Spinal cord (tissue), 10 donors: ENCODE results near the gene TMEM238L. TPM values are rescaled to one million over a fixed set of nuclear protein-coding genes. Genes with fewer than 3 reads are reported as not detected.

Source experiments
- DNase-seq, 6 donors: peaks; one replicate each; pipeline versions ENCODE4 v3.0.0 to v3.0.0-alpha.2; 2013 to 2015; ENCODE audit warnings: low spot score in 6 of 6, low read depth in 4 of 6
- H3K27ac ChIP-seq: one replicate; pipeline ENCODE4 v1.5.1; 2013; ENCODE audit warnings: low read depth, low read length, control low read depth
- H3K27me3 ChIP-seq: one replicate; pipeline ENCODE4 v1.6.1; 2013; ENCODE audit warnings: low read length; ENCODE audit not compliant: control insufficient read depth, insufficient read depth
- H3K36me3 ChIP-seq: one replicate; pipeline ENCODE4 v1.6.1; 2013; ENCODE audit warnings: low read length; ENCODE audit not compliant: control insufficient read depth, insufficient read depth
- H3K4me1 ChIP-seq: one replicate; pipeline ENCODE4 v1.6.1; 2013; ENCODE audit warnings: low read length; ENCODE audit not compliant: control insufficient read depth, insufficient read depth
- H3K4me3 ChIP-seq: one replicate; pipeline ENCODE4 v1.5.1; 2013; ENCODE audit warnings: low read depth, low read length, control low read depth
- H3K9me3 ChIP-seq: one replicate; pipeline ENCODE4 v1.6.1; 2013; ENCODE audit warnings: low read length; ENCODE audit not compliant: control insufficient read depth, insufficient read depth
- WGBS: methylation state at CpG from one replicate; pipeline ENCODE4 v1.1.5; 2013; ENCODE audit warnings: missing lambda C conversion rate; ENCODE audit not compliant: insufficient coverage; 5-methylcytosine and 5-hydroxymethylcytosine counted together
- polyA plus RNA-seq, 2 donors: library from polyadenylated mRNA; unstranded; fragments of 120-200 nt; gene quantifications; one replicate each; pipeline ENCODE4 v1.2.1, GENCODE V29; 2013; ENCODE audit not compliant: insufficient read length in 2 of 2
- total RNA-seq, 2 donors: library from RNA; depleted of rRNA in 1 of 2; stranded (reverse); fragments of 120-200 nt in 1 of 2; fragments of >200 nt in 1 of 2; gene quantifications; one replicate each; pipeline versions ENCODE4 v1.2.3 to v1.2.4, GENCODE V29; 2013 to 2014
- donor health status: healthy.

Gene TMEM238L
- total and polyA plus RNA-seq, 4 donors, result 0.30 TPM; not detected in 3

DNA sequence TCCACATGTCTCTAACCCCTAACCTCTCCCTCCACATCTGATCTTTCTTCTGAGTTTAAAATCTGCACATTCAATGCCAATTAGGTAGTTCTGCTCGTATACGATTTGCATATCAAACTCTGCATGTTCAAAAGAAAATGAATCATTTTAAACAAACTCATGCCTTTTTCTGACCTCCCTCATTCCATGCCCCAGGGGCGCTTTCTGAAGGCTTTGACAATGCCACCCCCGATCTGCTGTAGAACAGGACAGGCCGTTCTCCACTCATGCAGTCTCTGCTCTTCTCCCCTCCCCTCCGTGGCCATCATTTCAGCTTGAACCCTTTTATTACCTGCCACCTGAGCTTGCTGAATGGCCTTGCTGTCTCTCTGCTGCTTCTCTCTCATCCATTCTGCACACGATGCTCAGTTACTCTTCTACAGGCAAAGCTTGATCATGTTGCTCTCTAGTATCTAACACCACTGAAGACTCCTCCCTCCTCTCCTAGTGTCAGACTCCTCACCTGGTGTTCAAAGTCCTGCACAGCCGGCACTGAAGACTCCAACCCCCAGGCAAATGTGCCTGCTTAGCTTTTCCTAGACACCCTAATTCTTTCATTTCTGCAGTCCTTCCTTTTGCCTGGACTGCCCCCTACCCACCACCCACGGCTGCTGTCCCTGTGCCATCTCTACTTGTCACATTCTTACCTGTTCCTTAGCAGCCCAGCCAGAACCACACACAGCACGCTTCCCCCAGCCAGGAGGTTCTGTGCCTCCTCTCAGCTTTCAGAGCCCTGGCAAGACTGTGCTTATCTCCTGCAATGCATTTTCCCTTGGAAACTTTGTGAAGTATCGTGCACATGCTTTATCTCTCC, 6.2 kb downstream of the TMEM238L start:
- H3K27ac ChIP-seq, result no peak overlapping the region
- H3K4me3 ChIP-seq, result no peak overlapping the region
- peaks cover 23% of the 10 kb centered on the region for H3K4me1 ChIP-seq
- H3K9me3 ChIP-seq, result no peaks in the 10 kb centered on the region
- no peak for DNase-seq
- H3K36me3 ChIP-seq, result no peaks in the 10 kb centered on the region
- no peaks in the 10 kb centered on the region for H3K27me3 ChIP-seq
- 62% methylated on average over 10 of the region's 11 CpGs for WGBS

- H3K27me3 ChIP-seq, result no peaks in the 10 kb centered on the region
- 73% methylated on average over 3 of the region's 4 CpGs for WGBS
- H3K9me3 ChIP-seq, result no peaks in the 10 kb centered on the region
- no peak overlapping the region for H3K4me3 ChIP-seq
- no peaks in the 10 kb centered on the region for H3K36me3 ChIP-seq
- peaks cover 23% of the 10 kb centered on the region for H3K4me1 ChIP-seq
- peak in 1 of 6 donors; percentile 81 for DNase-seq
- no peak overlapping the region for H3K27ac ChIP-seq
Observed at GRCh38 chr17:10793816-10794215, 10.1 kb downstream of the TMEM238L start.

- DNase-seq, result no peak
- WGBS, result 97% methylated on average over 6 of the region's 7 CpGs
- no peak overlapping the region for H3K4me3 ChIP-seq
- H3K4me1 ChIP-seq, result peaks cover 19% of the 10 kb centered on the region
- no peaks in the 10 kb centered on the region for H3K27me3 ChIP-seq
- H3K9me3 ChIP-seq, result no peaks in the 10 kb centered on the region
- no peaks in the 10 kb centered on the region for H3K36me3 ChIP-seq
- no peak overlapping the region for H3K27ac ChIP-seq
Observed at GRCh38 chr17:10793256-10793655, 10.6 kb downstream of the TMEM238L start.

DNA sequence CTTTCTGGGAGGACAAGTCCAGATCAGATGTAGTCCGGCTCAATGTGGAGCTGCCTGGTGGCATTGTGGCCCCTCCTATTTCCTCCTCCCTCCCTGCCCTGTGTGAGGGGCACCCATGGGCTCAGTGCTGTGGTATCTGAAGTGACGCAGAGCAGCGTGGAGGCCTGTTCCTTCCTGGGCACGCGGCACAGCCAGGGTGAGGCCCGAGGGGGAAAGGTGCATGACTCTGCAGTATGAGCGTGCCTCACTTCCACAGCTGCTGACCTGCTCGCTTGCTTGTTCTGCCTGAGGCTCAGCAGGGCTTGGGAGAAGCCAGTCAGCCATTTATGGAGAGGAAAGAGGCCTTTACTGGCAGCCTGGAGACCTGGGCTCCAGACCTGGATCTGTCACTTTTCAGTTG, 11.7 kb downstream of the TMEM238L start:
- H3K36me3 ChIP-seq, result no peaks in the 10 kb centered on the region
- no peak for DNase-seq
- H3K4me1 ChIP-seq, result peaks cover 10% of the 10 kb centered on the region
- H3K27me3 ChIP-seq, result no peaks in the 10 kb centered on the region
- no peaks in the 10 kb centered on the region for H3K9me3 ChIP-seq
- 82% methylated on average over 8 of the region's 8 CpGs for WGBS
- no peak overlapping the region for H3K4me3 ChIP-seq
- H3K27ac ChIP-seq, result no peak overlapping the region

GRCh38 chr17:10790491-10791401, 13.2 kb downstream of the TMEM238L start:
- no peaks in the 10 kb centered on the region for H3K27me3 ChIP-seq
- peak in 1 of 6 donors; percentile 60 for DNase-seq
- no peaks in the 10 kb centered on the region for H3K36me3 ChIP-seq
- peaks cover 10% of the 10 kb centered on the region for H3K4me1 ChIP-seq
- no peak overlapping the region for H3K4me3 ChIP-seq
- H3K27ac ChIP-seq, result no peak overlapping the region
- H3K9me3 ChIP-seq, result no peaks in the 10 kb centered on the region
- 62% methylated on average over 3 of the region's 9 CpGs for WGBS

DNA sequence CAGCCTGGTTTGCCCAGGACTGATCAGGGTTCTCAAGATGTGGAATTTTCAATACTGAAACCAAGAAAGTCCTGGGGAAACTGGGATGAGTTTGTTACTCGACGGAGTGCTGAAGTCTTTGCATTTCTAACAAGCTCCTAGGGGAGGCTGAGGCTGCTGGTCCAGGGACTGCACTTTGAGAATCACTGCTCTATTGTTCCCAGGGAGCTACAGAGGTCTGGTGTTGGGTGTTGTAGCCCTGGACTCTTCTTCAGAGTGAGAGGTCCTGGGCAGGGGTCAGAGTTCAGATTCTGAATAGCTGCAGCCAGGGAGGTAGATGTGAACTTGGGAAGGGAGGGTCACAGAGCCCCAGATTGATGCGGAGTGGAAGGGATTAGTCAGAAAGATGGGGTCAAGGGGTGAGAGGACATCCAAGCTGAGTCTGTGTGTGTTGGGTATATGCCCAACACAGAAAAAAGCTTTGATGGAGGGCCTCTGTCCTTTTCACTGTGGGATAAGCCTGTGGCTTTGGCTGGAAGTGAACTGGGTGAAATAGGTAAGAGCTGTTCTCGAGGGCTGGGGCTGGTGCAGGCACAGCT, 14.1 kb downstream of the TMEM238L start:
- Histone ChIP-seq H3K27ac (no peak overlapping the region), H3K9me3 (no peaks in the 10 kb centered on the region), H3K4me1 (peaks cover 10% of the 10 kb centered on the region), H3K36me3 (no peaks in the 10 kb centered on the region), H3K27me3 (no peaks in the 10 kb centered on the region), H3K4me3 (no peak overlapping the region)
- DNase-seq, result peak in 1 of 6 donors; percentile 39
- WGBS, result 54% methylated on average over 4 of the region's 4 CpGs

DNA sequence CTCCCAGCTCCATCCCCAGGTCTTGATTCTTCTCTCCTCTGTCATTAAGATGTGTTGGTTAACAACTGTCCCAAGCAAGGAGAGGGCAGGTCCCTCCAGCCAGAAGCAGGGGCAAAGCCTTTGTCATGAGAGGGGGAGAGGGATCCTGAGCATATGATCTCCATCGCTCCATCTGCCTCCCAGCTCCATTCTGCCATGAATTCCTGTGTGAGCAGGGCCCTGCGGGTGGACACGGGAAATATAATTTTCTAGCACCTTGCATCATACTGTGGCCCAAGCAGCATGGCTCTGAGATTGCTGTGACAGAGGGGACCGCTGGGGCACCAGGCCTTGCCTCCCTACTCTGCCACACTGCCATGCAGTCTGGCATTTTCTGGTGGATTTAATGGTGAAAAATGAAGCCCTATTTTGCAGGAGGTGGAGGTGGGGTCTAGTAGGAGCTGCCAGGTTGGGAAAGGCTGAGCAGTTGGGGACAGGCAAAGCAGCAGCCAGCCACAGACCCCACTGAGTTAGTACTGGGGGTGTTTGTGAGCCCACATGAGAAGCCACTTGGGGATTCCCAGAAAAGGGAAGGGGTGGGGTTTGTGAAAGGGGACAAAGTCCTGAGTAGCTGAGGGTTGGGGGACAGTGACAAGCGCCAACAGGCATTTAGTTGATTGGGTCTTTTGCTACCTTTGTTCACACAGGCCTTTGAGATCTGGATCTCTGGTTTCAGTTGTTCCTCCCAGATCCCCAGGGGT, 16.4 kb downstream of the TMEM238L start:
- peaks cover 10% of the 10 kb centered on the region for H3K4me1 ChIP-seq
- H3K36me3 ChIP-seq, result no peaks in the 10 kb centered on the region
- no peak for DNase-seq
- H3K27ac ChIP-seq, result no peak overlapping the region
- 90% methylated on average over 4 of the region's 5 CpGs for WGBS
- H3K9me3 ChIP-seq, result no peaks in the 10 kb centered on the region
- H3K27me3 ChIP-seq, result no peaks in the 10 kb centered on the region
- no peak overlapping the region for H3K4me3 ChIP-seq

DNA sequence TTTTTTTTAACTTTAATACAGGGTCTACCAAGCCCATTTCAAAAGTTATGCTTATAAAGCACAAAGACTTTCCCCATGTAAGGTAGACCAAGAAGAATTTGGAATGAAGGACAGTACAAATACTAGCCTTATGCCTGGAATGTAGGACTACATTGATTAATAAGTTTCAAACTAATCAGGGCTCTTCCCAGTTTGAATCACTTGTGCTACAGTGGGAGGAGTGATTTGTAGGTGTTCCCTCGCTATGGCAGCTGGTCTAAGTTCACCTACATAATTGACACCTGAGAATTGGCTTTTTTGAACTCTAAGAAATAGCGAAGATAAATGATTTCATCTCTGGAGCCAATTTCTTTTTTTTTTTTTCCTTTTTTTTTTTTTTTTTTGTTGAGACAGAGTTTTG, 18.6 kb downstream of the TMEM238L start:
- H3K27ac ChIP-seq, result no peak overlapping the region
- H3K27me3 ChIP-seq, result no peaks in the 10 kb centered on the region
- no CpG with 5 or more reads among the region's 2 CpGs for WGBS
- no peaks in the 10 kb centered on the region for H3K9me3 ChIP-seq
- H3K4me3 ChIP-seq, result no peak overlapping the region
- peaks cover 8% of the 10 kb centered on the region for H3K4me1 ChIP-seq
- no peak for DNase-seq
- H3K36me3 ChIP-seq, result no peaks in the 10 kb centered on the region

- no peak overlapping the region for H3K27ac ChIP-seq
- no peaks in the 10 kb centered on the region for H3K4me1 ChIP-seq
- WGBS, result no CpG with 5 or more reads among the region's 2 CpGs
- H3K9me3 ChIP-seq, result peaks cover 2% of the 10 kb centered on the region
- no peaks in the 10 kb centered on the region for H3K36me3 ChIP-seq
- H3K27me3 ChIP-seq, result no peaks in the 10 kb centered on the region
- H3K4me3 ChIP-seq, result no peak overlapping the region
- no peak for DNase-seq
Observed at GRCh38 chr17:10779609-10780008, 24.3 kb downstream of the TMEM238L start.
